ENCODE measurements around the gene GRK4. TPM values are rescaled to one million over a fixed set of nuclear protein-coding genes. Genes with fewer than 3 reads are reported as not detected.

The GRK4 gene
- total RNA-seq, 1 experiment from 2014 or later: 4.5 TPM

DNA sequence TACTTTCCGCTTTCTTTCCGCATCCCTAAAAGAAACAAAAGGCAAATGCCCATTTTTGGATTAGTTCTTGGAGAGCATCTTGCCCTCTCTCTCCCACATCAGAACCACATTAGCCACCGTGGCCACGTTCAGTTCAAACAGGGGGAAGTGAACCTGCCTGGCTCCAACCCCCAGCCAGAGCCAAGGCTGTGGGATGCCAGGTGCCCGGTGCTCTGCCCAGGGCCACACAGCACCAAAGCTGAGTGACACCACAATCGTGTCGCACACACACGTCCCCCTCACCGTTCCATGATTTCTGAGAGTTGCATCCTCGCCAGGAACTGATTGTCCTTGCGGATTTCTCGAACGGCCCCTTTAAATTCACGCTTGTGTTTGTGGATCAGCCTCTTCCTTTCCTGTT, 24.5 kb upstream of the GRK4 start:
- ChIA-PET CTCF (interaction anchor here (0.6 to 4.8 kb wide), 3 partner anchors 9 to 176 kb away, joined by 4 to 30 read pairs (median 5); no protein-coding TSS in a partner anchor), POLR2A (interaction anchor here (0.6 to 5.3 kb wide), 3 partner anchors 9 to 75 kb away, joined by 3 to 120 read pairs (median 43); partner anchors contain the start of genes GRK4 and NOP14)
- no TSS peak for BruUV-seq (replicated peaks)
- DNase-seq (ENCODE audit: unreplicated experiment): no peak
- intact Hi-C loops (cut with micrococcal nuclease): loop anchor here (5.0 kb wide), 1 partner anchor 97 kb away; the partner anchor contains the start of gene ADD1
- Mint-ChIP-seq H3K4me1 (ENCODE audit: insufficient read depth, unreplicated experiment) (peaks cover 27% of the 10 kb centered on the region), H3K4me3 (ENCODE audit: unreplicated experiment) (no peak overlapping the region), H3K27me3 (ENCODE audit: insufficient read depth, unreplicated experiment) (no peaks in the 10 kb centered on the region), H3K27ac (ENCODE audit: low read depth, unreplicated experiment) (no peak overlapping the region), H3K36me3 (ENCODE audit: insufficient read depth, unreplicated experiment) (peaks cover 75% of the 10 kb centered on the region), H3K9me3 (ENCODE audit: unreplicated experiment) (no peaks in the 10 kb centered on the region)
- TF ChIP-seq, protein P1, sequence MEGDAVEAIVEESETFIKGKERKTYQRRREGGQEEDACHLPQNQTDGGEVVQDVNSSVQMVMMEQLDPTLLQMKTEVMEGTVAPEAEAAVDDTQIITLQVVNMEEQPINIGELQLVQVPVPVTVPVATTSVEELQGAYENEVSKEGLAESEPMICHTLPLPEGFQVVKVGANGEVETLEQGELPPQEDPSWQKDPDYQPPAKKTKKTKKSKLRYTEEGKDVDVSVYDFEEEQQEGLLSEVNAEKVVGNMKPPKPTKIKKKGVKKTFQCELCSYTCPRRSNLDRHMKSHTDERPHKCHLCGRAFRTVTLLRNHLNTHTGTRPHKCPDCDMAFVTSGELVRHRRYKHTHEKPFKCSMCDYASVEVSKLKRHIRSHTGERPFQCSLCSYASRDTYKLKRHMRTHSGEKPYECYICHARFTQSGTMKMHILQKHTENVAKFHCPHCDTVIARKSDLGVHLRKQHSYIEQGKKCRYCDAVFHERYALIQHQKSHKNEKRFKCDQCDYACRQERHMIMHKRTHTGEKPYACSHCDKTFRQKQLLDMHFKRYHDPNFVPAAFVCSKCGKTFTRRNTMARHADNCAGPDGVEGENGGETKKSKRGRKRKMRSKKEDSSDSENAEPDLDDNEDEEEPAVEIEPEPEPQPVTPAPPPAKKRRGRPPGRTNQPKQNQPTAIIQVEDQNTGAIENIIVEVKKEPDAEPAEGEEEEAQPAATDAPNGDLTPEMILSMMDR (IDR thresholded peaks at IDR 0.05; ENCODE audit: unreplicated experiment): no peak

DNA sequence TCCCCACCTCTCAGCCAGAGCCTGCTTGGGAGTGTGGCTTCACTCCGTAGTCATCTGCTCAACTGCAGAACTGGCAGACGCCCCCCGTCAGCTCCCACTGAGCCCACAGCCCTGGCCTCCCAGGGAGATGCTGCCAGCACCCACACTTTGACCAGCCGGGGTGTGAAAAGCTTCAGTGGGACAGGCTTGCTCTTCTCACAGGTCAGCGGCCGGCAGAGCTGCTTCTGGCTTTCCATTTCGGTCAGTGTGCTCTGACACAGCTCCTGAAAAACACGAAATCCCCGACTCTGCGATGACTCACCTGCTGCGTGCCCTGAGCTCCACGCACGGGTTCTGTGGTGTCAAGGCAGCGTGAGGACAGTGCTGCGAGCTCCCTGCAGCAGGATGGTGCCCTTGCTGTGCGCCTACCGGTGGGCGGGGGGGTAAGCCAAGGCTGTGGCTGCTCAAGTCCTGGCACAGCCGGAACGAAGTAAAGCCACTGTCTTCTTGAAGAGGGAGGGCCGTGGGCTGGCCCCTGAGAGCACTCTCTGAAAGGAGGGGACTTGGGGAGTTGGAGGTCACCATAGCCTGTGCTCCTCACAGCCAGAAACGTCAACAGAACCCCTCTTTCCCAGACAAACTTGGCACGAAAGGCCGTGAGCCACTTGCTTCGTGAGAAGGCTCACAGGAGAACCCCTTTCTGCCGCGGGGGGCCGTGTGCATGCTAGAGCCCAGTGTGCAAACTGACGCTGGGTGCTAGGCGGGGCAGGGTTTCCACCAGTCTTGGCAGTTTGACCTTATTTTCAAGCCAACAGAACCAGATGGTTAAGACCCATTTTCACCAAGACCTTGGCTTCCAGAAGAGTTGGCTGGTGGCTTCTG, 23.8 kb upstream of the GRK4 start:
- Mint-ChIP-seq H3K4me1 (ENCODE audit: insufficient read depth, unreplicated experiment) (peaks cover 27% of the 10 kb centered on the region), H3K27ac (ENCODE audit: low read depth, unreplicated experiment) (no peak overlapping the region), H3K27me3 (ENCODE audit: insufficient read depth, unreplicated experiment) (no peaks in the 10 kb centered on the region), H3K36me3 (ENCODE audit: insufficient read depth, unreplicated experiment) (peaks cover 82% of the 10 kb centered on the region), H3K4me3 (ENCODE audit: unreplicated experiment) (no peak overlapping the region), H3K9me3 (ENCODE audit: unreplicated experiment) (no peaks in the 10 kb centered on the region)
- no peak for DNase-seq (ENCODE audit: unreplicated experiment)
- CTCF ChIA-PET: interaction anchor here (0.5 to 4.8 kb wide), 4 partner anchors 9 to 222 kb away, joined by 3 to 30 read pairs (median 4); no protein-coding TSS in a partner anchor
- BruUV-seq (replicated peaks): no TSS peak
- intact Hi-C loops (cut with micrococcal nuclease): loop anchor here (5.0 kb wide), 1 partner anchor 97 kb away; the partner anchor contains the start of gene ADD1
- TF ChIP-seq, protein P1 (IDR thresholded peaks at IDR 0.05; ENCODE audit: unreplicated experiment): no peak
- POLR2A ChIA-PET: interaction anchor here (0.6 to 5.3 kb wide), 3 partner anchors 8 to 76 kb away, joined by 3 to 43 read pairs (median 3); partner anchors contain the start of gene GRK4

DNA sequence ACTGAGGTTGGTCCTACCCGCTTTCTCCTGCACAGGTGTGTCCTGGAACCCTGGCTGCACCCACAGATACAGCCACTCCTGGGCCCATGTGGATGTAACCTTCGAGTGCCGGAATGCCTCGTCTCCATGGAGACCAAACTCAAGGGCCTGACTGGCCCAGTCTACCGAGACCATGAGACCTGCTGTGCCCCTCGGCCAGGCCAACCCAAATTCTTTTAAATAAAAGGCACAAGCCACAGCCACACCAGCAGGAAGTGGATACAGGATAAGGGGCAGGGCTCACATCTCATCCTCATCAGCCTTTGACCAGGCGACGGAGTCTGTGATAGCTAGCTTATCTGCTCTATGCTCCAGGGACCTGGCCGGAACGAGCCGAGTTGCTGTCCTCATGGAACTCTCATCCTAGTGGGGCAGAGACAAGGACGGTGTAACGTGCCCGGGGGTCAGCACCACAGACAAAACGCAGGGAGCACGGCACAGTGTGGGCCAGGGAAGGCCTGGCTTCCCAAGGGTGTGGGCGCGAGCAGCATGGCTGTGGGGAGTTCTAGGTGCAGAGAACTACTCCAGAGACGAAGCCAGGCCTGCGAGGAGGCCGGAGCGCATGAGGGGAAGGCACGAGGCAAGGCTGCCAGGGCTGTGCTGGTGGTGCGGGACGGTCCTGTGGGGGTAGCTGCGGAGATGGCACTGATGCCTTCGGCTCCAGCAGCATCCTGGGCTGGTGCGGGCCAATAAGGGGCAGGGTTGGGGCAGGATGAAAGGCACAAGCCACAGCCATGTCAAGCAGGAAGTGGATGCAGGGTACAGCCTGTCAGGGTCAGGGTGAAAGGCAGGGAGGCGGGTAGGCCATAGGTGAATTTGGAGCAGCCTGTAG, 22.9 kb upstream of the GRK4 start:
- Mint-ChIP-seq H3K4me1 (ENCODE audit: insufficient read depth, unreplicated experiment) (peaks cover 26% of the 10 kb centered on the region), H3K9me3 (ENCODE audit: unreplicated experiment) (no peaks in the 10 kb centered on the region), H3K36me3 (ENCODE audit: insufficient read depth, unreplicated experiment) (peaks cover 91% of the 10 kb centered on the region), H3K27me3 (ENCODE audit: insufficient read depth, unreplicated experiment) (no peaks in the 10 kb centered on the region), H3K27ac (ENCODE audit: low read depth, unreplicated experiment) (no peak overlapping the region), H3K4me3 (ENCODE audit: unreplicated experiment) (no peak overlapping the region)
- ChIA-PET POLR2A (interaction anchor here (0.6 to 0.9 kb wide), 2 partner anchors 23 to 193 kb away, joined by 3 read pairs; partner anchors contain the start of gene GRK4), CTCF (interaction anchor here (1.1 kb wide), 1 partner anchor 13 kb away, joined by 3 read pairs; no protein-coding TSS in a partner anchor)
- BruUV-seq (replicated peaks): no TSS peak
- DNase-seq (ENCODE audit: unreplicated experiment): no peak
- TF ChIP-seq, protein P1 (IDR thresholded peaks at IDR 0.05; ENCODE audit: unreplicated experiment): no peak
- intact Hi-C loops (cut with micrococcal nuclease): no loop called here

Measured in MCF 10A (cell line).